HuH-7 (cell line): ENCODE results near the gene ACSL6.

ENCODE experiments used
- DNase-seq: peaks from one replicate; pipeline ENCODE4 v3.0.0; 2011; ENCODE audit warnings: low spot score

Gene ACSL6

GRCh38 chr5:132049093-132049492 is 37.6 kb upstream of the ACSL6 start:
- DNase-seq, result no peak

GRCh38 chr5:132046880-132047299 is 35.4 kb upstream of the ACSL6 start:
- no peak for DNase-seq

DNA sequence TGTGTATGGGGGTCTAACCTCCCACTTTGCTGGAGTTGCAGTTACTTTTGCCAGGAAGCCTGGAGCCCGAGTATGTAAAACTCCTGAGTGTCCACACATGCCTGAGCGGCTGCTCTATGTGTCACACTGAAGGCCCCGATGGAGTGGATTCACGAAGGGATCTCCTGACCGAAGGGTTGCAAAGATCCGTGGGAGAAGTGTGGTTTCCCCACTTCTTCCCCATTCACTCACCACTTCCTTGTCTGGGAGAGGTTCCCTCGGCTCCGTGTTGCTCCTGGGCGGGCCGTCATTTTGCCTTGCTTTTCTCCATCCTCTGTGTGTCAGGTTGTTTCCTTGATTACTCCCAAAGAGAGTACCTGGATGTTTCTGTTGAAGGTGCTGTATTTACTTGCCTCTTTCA is 32.7 kb upstream of the ACSL6 start:
- no peak for DNase-seq

GRCh38 chr5:132037353-132037752 is 25.9 kb upstream of the ACSL6 start:
- no peak for DNase-seq

- no peak for DNase-seq
These were observed 21.7 kb upstream of the ACSL6 start for GRCh38 chr5:132033122-132033521.

DNA sequence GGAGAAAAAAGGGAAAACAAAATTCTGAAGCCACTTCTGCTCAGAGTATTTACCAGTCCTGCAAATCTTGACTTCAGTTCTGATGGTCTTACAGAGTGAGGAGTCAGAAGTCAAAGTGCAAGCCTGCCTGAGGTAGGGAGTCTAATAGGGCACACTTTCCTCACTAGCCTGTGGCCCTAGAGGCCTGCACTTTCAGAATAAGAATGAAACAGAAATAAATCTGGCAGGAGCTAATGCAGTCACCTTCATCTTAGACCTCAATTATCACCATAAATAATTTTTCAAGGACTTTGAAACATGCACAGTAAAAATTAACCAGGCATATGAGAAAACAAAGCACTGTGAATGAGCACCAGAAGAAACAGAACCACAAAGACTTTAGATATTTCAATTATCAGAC is 20.7 kb upstream of the ACSL6 start:
- no peak for DNase-seq

- no peak for DNase-seq
These were observed 19.2 kb upstream of the ACSL6 start for GRCh38 chr5:132030610-132031009.

DNA sequence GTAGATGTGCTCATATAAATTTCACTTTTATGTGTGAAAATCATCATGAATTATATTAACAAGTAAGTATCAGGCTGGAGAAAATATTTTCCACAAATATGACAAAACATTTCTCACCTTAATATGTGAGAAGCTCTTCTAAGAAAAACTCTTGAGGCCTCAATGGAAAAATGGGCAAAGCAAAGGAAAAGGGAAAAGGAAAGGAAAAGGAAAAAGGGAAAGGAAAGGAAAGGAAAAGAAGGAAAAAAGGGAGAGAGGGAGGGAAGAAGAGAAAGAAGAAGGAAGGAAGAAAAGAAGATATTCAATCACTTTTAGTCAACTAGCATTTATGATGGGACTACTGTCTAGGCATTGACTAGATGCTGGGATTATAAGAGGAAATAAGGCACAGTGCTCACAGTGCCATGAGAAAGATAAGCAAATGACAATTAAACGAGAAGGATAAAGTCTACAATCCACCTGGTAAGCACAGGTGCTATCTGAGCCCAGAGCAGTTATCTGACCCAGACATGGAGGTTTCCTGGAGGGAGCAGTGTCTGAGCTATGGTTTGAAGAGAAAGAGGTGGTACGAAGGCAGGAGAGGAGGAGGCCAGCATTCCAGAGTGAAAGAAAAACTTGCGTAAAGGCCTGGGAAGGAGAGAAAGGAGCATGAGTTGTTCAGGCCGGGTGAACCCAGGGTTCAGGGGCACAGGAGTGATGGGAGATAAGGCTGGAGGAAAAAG is 18.3 kb upstream of the ACSL6 start:
- no peak for DNase-seq

- DNase-seq, result no peak
These were observed 15.6 kb upstream of the ACSL6 start for GRCh38 chr5:132027027-132027426.

- DNase-seq, result no peak
These were observed 15.1 kb upstream of the ACSL6 start for GRCh38 chr5:132026516-132027008.

DNA sequence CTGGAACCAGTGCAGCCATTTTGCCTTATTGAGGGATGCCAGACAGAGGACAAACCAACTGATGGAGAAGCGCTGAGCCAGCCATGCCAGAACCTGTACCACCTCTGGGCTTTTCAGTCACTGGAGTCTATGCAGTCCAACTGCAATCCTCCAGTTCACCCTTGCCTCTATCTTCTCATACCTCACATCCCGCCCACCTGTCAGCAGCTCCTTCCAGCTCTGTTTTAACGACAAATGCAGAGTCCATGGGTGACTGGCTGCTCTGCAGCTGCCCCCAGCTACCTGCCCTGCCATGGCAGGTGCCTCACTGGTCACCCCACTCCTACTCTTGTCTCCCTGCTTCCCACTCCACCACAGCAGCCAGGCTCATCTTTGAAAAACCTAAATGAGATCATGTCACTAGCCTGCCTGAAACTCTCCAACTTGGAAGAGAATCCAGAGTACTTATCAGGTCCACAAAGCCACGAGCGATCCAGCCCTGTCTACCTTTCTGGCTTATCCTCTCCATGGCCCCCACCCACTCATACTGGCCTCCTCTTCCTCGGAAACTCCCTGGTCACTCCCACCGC is 14.0 kb upstream of the ACSL6 start:
- DNase-seq, result no peak

DNA sequence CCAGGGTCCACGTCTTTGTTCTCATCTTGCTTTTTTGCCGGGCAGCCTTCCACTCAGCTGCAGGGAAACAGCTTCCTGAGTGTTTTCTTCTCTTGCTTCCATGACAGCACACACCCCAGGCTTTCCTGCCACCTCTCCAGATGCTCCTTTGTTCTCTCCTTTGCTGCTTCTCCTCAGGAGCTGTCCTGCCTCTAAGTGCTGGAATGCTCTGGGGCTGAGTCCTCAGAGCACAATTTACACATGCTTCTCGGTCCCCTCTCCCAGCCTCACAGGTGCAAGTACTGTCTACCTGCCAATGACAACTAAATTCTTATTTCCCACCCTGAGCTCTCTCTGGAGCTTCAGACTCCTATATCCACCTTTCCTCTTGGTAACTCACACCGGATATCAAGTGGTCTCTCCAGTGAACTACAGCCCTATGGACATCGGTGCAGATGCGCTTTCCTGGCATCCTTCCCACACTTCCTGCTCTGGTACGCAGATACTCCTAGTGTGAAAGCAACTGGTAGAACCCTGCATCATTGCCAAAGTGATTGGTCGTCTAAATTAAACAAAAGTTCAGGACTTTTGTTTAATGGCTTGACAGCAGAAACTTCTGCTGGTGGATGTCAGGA is 13.4 kb upstream of the ACSL6 start:
- no peak for DNase-seq

DNA sequence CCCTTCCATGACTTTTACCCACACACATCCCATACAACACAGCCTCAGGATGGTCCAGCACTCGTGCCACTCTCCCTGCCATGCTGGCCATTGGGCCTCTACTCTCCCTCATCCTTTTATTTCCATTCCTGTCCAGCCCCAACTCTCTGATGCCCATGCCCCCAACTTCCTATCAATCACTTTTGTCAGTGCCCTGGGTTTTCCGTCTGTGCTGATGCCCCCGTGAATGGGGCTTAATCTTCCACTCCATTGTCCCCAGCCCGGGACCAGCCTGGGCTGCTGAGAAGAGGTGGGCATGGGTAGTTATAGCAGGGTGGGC is 12.6 kb upstream of the ACSL6 start:
- DNase-seq, result no peak

GRCh38 chr5:132023258-132024116 is 12.0 kb upstream of the ACSL6 start:
- DNase-seq, result no peak

DNA sequence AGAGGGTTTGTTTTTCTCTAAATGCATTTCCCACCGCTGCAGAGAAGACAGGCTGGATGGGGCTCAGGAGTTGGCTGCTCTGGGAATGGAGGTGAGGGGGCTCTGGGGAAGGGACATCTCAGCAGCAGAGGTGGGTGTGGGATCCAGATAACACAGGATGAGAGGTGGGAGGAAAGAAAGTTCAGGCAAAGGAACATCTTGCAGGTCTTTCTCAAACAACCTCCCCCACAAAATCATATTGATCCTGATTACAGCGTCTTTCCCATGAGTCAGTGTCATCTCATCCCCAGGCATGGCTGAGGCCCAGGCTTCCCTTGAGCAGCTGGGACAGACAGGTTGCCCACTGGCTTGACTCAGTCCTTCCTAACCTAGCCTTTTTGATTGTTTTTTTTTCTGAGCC is 11.3 kb upstream of the ACSL6 start:
- DNase-seq, result no peak

GRCh38 chr5:132021654-132022053 is 10.2 kb upstream of the ACSL6 start:
- no peak for DNase-seq

DNA sequence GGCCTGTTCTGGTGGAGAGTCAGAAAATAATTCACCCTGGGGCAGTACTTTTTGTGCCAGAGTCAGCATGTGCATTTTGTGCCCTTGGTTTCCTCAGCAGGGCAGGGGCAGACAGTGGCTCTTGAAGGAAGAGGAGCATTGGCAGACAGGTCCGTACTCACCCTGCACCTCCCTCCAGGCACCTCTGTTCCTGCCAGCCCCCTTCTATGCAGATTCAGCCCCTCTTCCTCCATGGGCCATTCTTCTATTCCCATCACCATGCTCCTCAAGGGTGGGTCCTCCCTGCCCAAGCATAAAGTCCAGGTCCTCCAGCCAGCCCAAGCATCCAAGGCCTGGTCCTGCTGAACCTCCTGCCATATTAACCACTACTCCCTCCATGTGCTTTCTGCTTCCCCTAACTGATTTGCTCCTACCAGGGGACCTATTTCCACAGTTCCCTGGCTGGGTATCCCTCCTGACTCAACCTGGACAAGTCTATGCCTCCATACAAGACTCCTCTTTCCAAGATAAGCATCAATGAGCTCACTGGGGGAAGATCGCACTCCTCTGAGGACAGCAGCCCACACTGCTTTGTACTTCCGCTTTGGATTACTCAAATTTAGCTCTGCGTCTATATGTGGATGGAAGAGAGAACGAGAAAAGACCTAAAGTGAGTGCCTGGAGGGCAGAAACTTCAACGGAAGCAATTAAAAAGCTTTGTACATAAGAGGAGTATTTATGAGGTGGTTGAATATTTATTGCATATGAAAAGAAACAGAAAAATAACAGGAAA is 9.3 kb upstream of the ACSL6 start:
- DNase-seq, result no peak

- DNase-seq, result no peak
These were observed 8.5 kb upstream of the ACSL6 start for GRCh38 chr5:132019857-132020555.

DNA sequence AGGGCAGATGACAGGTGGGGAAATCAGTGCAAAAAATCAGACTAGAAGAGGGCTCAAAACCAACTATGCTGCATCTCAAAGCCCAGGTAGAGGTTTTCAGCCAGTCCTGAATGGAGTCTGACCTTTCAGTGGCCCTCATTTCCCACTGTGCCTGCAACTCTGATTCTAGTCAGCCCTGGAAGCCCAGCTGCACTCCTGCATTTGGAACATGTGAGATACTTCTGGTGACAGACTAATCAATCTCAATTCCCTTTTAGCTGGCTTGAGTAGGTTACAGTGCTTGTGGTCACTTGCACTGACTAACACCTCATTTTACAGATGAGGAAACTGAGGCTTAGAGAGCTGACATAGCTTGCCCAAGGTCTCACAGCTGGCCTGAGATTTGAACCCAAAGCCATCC is 7.9 kb upstream of the ACSL6 start:
- no peak for DNase-seq

DNA sequence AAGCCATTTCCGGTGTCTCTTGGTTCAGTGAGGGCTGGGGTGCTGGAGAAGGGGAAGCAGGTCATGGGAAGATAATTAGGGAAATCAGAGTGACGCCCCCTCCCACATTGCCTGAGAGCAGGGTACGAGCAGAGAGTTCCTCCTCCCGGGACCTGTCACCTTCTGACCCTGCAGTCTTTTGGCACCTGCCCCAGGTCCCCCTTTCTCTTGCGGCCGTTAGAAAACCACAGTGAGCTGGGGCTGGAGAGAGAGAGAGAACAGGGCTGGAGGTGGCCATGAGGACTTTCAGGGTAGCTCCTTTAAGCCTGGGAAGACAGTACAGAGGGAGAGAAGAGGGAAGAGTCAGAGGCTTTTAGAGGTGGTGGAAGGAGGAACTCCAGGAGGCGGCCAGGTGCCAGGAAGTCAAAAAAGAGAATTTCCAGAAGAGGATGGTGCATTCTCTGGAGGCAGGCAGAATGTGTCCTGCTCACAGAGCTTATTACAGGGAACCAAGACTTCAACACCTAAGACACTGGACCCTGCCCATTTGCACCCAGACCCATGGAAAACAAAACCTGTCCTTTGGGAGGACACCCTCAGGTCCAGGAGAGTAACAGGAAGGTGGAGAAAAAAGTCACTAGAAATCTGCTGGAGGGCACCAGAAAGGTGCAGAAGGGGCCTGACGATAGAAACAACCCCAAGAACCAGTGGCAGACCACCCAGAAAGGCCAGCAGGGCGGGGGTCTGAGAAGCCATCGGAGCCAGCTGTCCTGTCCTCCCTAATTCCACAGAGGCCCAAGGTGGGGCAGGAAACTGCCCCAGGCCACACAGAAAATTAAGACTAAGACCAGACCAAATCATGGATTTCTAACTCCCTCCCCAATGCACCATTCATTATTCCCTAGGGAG is 6.5 kb upstream of the ACSL6 start:
- DNase-seq, result no peak
